Stromal cell of bone marrow (primary cell): ENCODE measurements around the gene ZBED2.
"Not testable (repeated sequence)": the region's sequence is repeated elsewhere in the genome, so short reads cannot be mapped to it uniquely, and the experiment has no call there.

Experiments used
- DNase-seq: peaks from one replicate; pipeline ENCODE4 v3.0.0-alpha.2; 2012; ENCODE audit warnings: low read depth

The ZBED2 gene

GRCh38 chr3:111571907-111572460 lies 23.2 kb downstream of the ZBED2 start:
- no peak for DNase-seq

- no peak for DNase-seq
Observed at GRCh38 chr3:111571282-111571681, 23.9 kb downstream of the ZBED2 start.

GRCh38 chr3:111570404-111571030 lies 24.6 kb downstream of the ZBED2 start:
- DNase-seq = no peak

- DNase-seq = no peak
Observed at GRCh38 chr3:111568911-111569310, 26.2 kb downstream of the ZBED2 start.

- DNase-seq = no peak
Observed at GRCh38 chr3:111568355-111568754, 26.8 kb downstream of the ZBED2 start.

- DNase-seq = no peak
Observed at GRCh38 chr3:111566844-111567243, 28.3 kb downstream of the ZBED2 start.

- not testable (repeated sequence) for DNase-seq
Observed at GRCh38 chr3:111561902-111562301, 33.2 kb downstream of the ZBED2 start.

GRCh38 chr3:111548756-111549155 lies 46.4 kb downstream of the ZBED2 start:
- no peak for DNase-seq

GRCh38 chr3:111548092-111548491 lies 47.1 kb downstream of the ZBED2 start:
- no peak for DNase-seq

- no peak for DNase-seq
Observed at GRCh38 chr3:111547631-111548030, 47.5 kb downstream of the ZBED2 start.

GRCh38 chr3:111545349-111545748 lies 49.8 kb downstream of the ZBED2 start:
- DNase-seq = no peak
